Ishikawa (cell line): ENCODE data around the gene EIF2B1.

Experiments used
- CEBPB ChIP-seq: IDR thresholded peaks from 2 replicates; pipeline ENCODE4 v1.6.1; 2012
- CREB1 ChIP-seq: IDR thresholded peaks from 2 replicates; pipeline ENCODE4 v1.6.1; 2012; ENCODE audit warnings: low read depth
- EGR1 ChIP-seq: IDR thresholded peaks from 2 replicates; pipeline ENCODE4 v1.6.1; 2012
- EP300 ChIP-seq: IDR thresholded peaks from 2 replicates; pipeline ENCODE4 v1.6.1; 2012; ENCODE audit warnings: borderline replicate concordance
- FOXM1 ChIP-seq: IDR thresholded peaks from 2 replicates; pipeline ENCODE4 v1.6.1; 2012; ENCODE audit warnings: low read depth, borderline replicate concordance
- MAX ChIP-seq: IDR thresholded peaks from 2 replicates; pipeline ENCODE4 v1.6.1; 2012
- NFIC ChIP-seq: IDR thresholded peaks from 2 replicates; pipeline ENCODE4 v1.6.1; 2012
- RAD21 ChIP-seq: IDR thresholded peaks from 2 replicates; pipeline ENCODE4 v1.6.1; 2012; ENCODE audit warnings: low read depth
- TAF1 ChIP-seq: IDR thresholded peaks from 2 replicates; pipeline ENCODE4 v1.6.1; 2012; ENCODE audit warnings: low read depth, mild to moderate bottlenecking
- TCF12 ChIP-seq: IDR thresholded peaks from 2 replicates; pipeline ENCODE4 v1.6.1; 2012; ENCODE audit warnings: low read depth
- TEAD4 ChIP-seq: IDR thresholded peaks from 2 replicates; pipeline ENCODE4 v1.6.1; 2012
- YY1 ChIP-seq: IDR thresholded peaks from 2 replicates; pipeline ENCODE4 v1.6.1; 2012; ENCODE audit warnings: low read depth
- ZBTB7A ChIP-seq: IDR thresholded peaks from 2 replicates; pipeline ENCODE4 v1.6.1; 2012; ENCODE audit warnings: low read depth
- TF ChIP-seq, protein P1 (sequence below): IDR thresholded peaks from 2 replicates; pipeline ENCODE4 v1.6.1; 2012; ENCODE audit warnings: low read depth, mild to moderate bottlenecking
- TF ChIP-seq, protein P2 (sequence below): IDR thresholded peaks from 2 replicates; pipeline ENCODE4 v1.6.1; 2012

The EIF2B1 gene

GRCh38 chr12:123607756-123608155, 25.7 kb downstream of the EIF2B1 start:
- TF ChIP-seq, protein P1, sequence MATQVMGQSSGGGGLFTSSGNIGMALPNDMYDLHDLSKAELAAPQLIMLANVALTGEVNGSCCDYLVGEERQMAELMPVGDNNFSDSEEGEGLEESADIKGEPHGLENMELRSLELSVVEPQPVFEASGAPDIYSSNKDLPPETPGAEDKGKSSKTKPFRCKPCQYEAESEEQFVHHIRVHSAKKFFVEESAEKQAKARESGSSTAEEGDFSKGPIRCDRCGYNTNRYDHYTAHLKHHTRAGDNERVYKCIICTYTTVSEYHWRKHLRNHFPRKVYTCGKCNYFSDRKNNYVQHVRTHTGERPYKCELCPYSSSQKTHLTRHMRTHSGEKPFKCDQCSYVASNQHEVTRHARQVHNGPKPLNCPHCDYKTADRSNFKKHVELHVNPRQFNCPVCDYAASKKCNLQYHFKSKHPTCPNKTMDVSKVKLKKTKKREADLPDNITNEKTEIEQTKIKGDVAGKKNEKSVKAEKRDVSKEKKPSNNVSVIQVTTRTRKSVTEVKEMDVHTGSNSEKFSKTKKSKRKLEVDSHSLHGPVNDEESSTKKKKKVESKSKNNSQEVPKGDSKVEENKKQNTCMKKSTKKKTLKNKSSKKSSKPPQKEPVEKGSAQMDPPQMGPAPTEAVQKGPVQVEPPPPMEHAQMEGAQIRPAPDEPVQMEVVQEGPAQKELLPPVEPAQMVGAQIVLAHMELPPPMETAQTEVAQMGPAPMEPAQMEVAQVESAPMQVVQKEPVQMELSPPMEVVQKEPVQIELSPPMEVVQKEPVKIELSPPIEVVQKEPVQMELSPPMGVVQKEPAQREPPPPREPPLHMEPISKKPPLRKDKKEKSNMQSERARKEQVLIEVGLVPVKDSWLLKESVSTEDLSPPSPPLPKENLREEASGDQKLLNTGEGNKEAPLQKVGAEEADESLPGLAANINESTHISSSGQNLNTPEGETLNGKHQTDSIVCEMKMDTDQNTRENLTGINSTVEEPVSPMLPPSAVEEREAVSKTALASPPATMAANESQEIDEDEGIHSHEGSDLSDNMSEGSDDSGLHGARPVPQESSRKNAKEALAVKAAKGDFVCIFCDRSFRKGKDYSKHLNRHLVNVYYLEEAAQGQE, result no peak
- TF ChIP-seq TEAD4 (no peak), CREB1 (no peak), EGR1 (no peak), NFIC (no peak)

- TF ChIP-seq FOXM1 (no peak), TEAD4 (no peak), EGR1 (no peak), NFIC (no peak), EP300 (no peak), TCF12 (no peak), TAF1 (no peak), RAD21 (no peak), CEBPB (no peak), ZBTB7A (no peak), CREB1 (no peak), YY1 (no peak), MAX (no peak)
- TF ChIP-seq, protein P1, result no peak
- TF ChIP-seq, protein P2, sequence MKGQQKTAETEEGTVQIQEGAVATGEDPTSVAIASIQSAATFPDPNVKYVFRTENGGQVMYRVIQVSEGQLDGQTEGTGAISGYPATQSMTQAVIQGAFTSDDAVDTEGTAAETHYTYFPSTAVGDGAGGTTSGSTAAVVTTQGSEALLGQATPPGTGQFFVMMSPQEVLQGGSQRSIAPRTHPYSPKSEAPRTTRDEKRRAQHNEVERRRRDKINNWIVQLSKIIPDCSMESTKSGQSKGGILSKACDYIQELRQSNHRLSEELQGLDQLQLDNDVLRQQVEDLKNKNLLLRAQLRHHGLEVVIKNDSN, result no peak
Observed at GRCh38 chr12:123602651-123603195, 30.8 kb downstream of the EIF2B1 start.

DNA sequence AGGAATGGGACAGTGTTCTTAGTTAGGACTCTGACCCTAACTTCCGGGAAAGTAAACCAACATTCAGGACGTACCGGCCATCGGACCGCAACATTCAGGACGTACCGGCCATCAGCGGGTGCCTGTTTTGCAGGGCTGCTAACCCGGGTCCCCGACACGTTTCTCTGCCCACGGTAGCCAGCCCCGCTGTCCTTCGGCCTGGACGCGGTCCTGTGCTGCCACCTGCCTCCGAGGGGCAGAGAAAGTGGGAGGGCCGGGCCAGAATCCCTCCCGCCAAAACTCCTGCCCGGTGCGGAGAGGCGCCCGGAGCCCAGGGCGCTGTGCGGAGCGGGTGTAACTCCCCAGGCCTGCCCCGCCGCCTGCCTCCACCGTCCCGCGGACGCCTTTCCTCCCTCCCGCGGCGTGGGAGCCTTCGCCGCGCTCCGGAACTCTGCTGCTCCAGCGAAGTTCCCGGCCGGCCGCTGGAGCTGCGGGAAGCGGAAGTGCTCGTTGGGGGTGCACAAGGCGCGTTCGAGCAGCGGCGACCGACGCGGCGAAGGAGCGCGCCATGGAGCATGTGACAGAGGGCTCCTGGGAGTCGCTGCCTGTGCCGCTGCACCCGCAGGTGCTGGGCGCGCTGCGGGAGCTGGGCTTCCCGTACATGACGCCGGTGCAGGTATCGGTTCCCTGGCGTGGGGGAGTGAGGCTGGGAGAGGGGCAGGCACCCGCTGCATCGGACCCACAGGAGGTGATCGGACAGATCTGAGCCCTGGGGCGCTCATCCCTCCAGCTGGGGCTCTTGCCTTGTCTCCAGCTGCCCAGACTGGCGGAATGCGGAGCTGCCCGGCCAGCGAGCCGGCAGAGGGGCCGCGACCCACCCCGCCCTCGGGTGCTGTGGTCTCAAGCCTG, 31.6 kb downstream of the EIF2B1 start, which contains the start of gene DDX55:
Gene DDX55, plus strand, starts transcription at position 498 of the 888 bp plus-strand sequence. Its CDS starts 50 bp downstream, at position 548.
- TF ChIP-seq, protein P2, result peak; percentile 84
- TF ChIP-seq YY1 (peak; percentile 81), MAX (peak; percentile 98), NFIC (peak; percentile 27; the same call in 1 of the 2 replicates), CEBPB (no peak), RAD21 (peak; percentile 52; the same call in 1 of the 2 replicates), CREB1 (peak; percentile 66), EP300 (peak; percentile 32; the same call in 1 of the 2 replicates), EGR1 (no peak), TEAD4 (peak; percentile 54; the same call in 1 of the 2 replicates), TAF1 (peak; percentile 98), TCF12 (peak; percentile 86)
- TF ChIP-seq, protein P1, result no peak

DNA sequence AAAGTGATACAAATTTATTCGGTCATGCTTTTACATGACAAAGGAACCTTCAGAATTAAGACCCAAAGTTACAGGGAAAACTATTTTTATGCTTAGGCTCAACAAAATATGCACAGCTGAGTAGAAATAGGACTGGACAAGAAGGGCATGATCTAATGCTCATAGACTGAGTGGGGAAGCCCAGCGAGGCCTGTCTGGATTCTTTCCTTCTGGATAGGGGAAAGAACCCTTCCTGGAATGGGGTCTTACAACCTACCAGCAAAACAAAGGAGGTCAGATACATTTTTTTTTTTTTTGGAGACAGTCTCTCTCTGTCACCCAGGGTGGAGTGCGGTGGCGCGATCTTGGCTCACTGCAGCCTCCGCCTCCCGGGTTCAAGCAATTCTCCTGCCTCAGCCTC, 33.8 kb downstream of the EIF2B1 start:
- TF ChIP-seq TEAD4, result no peak
- no peak for TF ChIP-seq EP300
- no peak for TF ChIP-seq MAX
- TF ChIP-seq EGR1, result no peak
- TF ChIP-seq, protein P1, result no peak
- no peak for TF ChIP-seq ZBTB7A
- no peak for TF ChIP-seq RAD21
- TF ChIP-seq FOXM1, result no peak
- TF ChIP-seq TAF1, result no peak
- TF ChIP-seq CREB1, result no peak
- TF ChIP-seq NFIC, result no peak
- no peak for TF ChIP-seq YY1
- TF ChIP-seq, protein P2, result no peak
- TF ChIP-seq TCF12, result no peak
- no peak for TF ChIP-seq CEBPB
